Esophagus squamous epithelium (tissue), 4 donors: Measurements from ENCODE around the gene GLRX.

Experiments
- POLR2A ChIP-seq, 4 donors: fragments of 450-650 bp; IDR thresholded peaks; one replicate each; pipeline ENCODE4 v1.6.1; 2017; ENCODE audit warnings: antibody characterized with exemption in 4 of 4, mild to moderate bottlenecking in 4 of 4, moderate library complexity in 3 of 4
- TF ChIP-seq, protein P1 (sequence below), 6 experiments: fragments of 450-650 bp in 4 of 6; fragments of 200-600 bp in 2 of 6; sonication (generic) in 2 of 6; IDR thresholded peaks; one replicate each; pipeline ENCODE4 v1.5.1; 2016 to 2019; ENCODE audit warnings: antibody characterized with exemption in 6 of 6, mild to moderate bottlenecking in 4 of 6, moderate library complexity in 4 of 6

- TF ChIP-seq, protein P1, sequence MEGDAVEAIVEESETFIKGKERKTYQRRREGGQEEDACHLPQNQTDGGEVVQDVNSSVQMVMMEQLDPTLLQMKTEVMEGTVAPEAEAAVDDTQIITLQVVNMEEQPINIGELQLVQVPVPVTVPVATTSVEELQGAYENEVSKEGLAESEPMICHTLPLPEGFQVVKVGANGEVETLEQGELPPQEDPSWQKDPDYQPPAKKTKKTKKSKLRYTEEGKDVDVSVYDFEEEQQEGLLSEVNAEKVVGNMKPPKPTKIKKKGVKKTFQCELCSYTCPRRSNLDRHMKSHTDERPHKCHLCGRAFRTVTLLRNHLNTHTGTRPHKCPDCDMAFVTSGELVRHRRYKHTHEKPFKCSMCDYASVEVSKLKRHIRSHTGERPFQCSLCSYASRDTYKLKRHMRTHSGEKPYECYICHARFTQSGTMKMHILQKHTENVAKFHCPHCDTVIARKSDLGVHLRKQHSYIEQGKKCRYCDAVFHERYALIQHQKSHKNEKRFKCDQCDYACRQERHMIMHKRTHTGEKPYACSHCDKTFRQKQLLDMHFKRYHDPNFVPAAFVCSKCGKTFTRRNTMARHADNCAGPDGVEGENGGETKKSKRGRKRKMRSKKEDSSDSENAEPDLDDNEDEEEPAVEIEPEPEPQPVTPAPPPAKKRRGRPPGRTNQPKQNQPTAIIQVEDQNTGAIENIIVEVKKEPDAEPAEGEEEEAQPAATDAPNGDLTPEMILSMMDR (IDR thresholded peaks at IDR 0.05): no peak
- no peak for TF ChIP-seq POLR2A (IDR thresholded peaks at IDR 0.05)
Measured at GRCh38 chr5:95856501-95856981, 34.0 kb upstream of the GLRX start.
